Ishikawa (cell line): ENCODE data around the gene EPHA8.

Experiments used
- CEBPB ChIP-seq: IDR thresholded peaks from 2 replicates; pipeline ENCODE4 v1.6.1; 2012
- CREB1 ChIP-seq: IDR thresholded peaks from 2 replicates; pipeline ENCODE4 v1.6.1; 2012; ENCODE audit warnings: low read depth
- EGR1 ChIP-seq: IDR thresholded peaks from 2 replicates; pipeline ENCODE4 v1.6.1; 2012
- EP300 ChIP-seq: IDR thresholded peaks from 2 replicates; pipeline ENCODE4 v1.6.1; 2012; ENCODE audit warnings: borderline replicate concordance
- FOXM1 ChIP-seq: IDR thresholded peaks from 2 replicates; pipeline ENCODE4 v1.6.1; 2012; ENCODE audit warnings: low read depth, borderline replicate concordance
- MAX ChIP-seq: IDR thresholded peaks from 2 replicates; pipeline ENCODE4 v1.6.1; 2012
- NFIC ChIP-seq: IDR thresholded peaks from 2 replicates; pipeline ENCODE4 v1.6.1; 2012
- RAD21 ChIP-seq: IDR thresholded peaks from 2 replicates; pipeline ENCODE4 v1.6.1; 2012; ENCODE audit warnings: low read depth
- REST ChIP-seq: IDR thresholded peaks from 2 replicates; pipeline ENCODE4 v1.6.1; 2012; ENCODE audit warnings: low read depth, mild to moderate bottlenecking
- TAF1 ChIP-seq: IDR thresholded peaks from 2 replicates; pipeline ENCODE4 v1.6.1; 2012; ENCODE audit warnings: low read depth, mild to moderate bottlenecking
- TCF12 ChIP-seq: IDR thresholded peaks from 2 replicates; pipeline ENCODE4 v1.6.1; 2012; ENCODE audit warnings: low read depth
- TEAD4 ChIP-seq: IDR thresholded peaks from 2 replicates; pipeline ENCODE4 v1.6.1; 2012
- USF1 ChIP-seq: IDR thresholded peaks from 2 replicates; pipeline ENCODE4 v1.6.1; 2012
- YY1 ChIP-seq: IDR thresholded peaks from 2 replicates; pipeline ENCODE4 v1.6.1; 2012; ENCODE audit warnings: low read depth
- ZBTB7A ChIP-seq: IDR thresholded peaks from 2 replicates; pipeline ENCODE4 v1.6.1; 2012; ENCODE audit warnings: low read depth

Gene EPHA8

GRCh38 chr1:22582661-22583635 is 19.7 kb downstream of the EPHA8 start:
- no peak for TF ChIP-seq TCF12
- TF ChIP-seq YY1: no peak
- no peak for TF ChIP-seq CEBPB
- TF ChIP-seq CREB1: no peak
- TF ChIP-seq EP300: no peak
- TF ChIP-seq NFIC: no peak
- TF ChIP-seq REST: no peak
- TF ChIP-seq MAX: no peak

- no peak for TF ChIP-seq EP300
- TF ChIP-seq RAD21: no peak
- TF ChIP-seq YY1: no peak
- no peak for TF ChIP-seq FOXM1
- no peak for TF ChIP-seq NFIC
- no peak for TF ChIP-seq MAX
- no peak for TF ChIP-seq USF1
- TF ChIP-seq CREB1: no peak
- no peak for TF ChIP-seq EGR1
- no peak for TF ChIP-seq TCF12
- TF ChIP-seq REST: no peak
- TF ChIP-seq TEAD4: no peak
- TF ChIP-seq CEBPB: no peak
- TF ChIP-seq ZBTB7A: no peak
- no peak for TF ChIP-seq TAF1
Observed at GRCh38 chr1:22584001-22584562, 20.8 kb downstream of the EPHA8 start.

- TF ChIP-seq FOXM1 (no peak), EGR1 (no peak), USF1 (no peak), ZBTB7A (no peak), TCF12 (no peak), CEBPB (no peak), CREB1 (no peak), RAD21 (no peak), YY1 (no peak), NFIC (no peak), TAF1 (no peak), TEAD4 (no peak), REST (no peak), EP300 (no peak), MAX (no peak)
Observed at GRCh38 chr1:22584970-22585369, 21.7 kb downstream of the EPHA8 start.
